HEK293 (cell line): ENCODE data around the gene MED6.

ENCODE experiments used
- FEZF1 ChIP-seq: fragments of 450-650 bp; formaldehyde crosslinking; IDR thresholded peaks from 2 replicates; pipeline ENCODE4 v1.5.1; 2016; ENCODE audit warnings: missing biosample characterization, missing genetic modification characterization
- GLIS2 ChIP-seq: fragments of 450-650 bp; formaldehyde crosslinking; IDR thresholded peaks from 2 replicates; pipeline ENCODE4 v1.5.1; 2016; ENCODE audit warnings: missing biosample characterization, missing genetic modification characterization
- HOXA7 ChIP-seq: sonication (generic); formaldehyde crosslinking; IDR thresholded peaks from 2 replicates; pipeline ENCODE4 v1.8.1; 2022; ENCODE audit warnings: missing genetic modification reagents, borderline replicate concordance
- TF ChIP-seq, protein P1 (sequence below): fragments of 450-650 bp; formaldehyde crosslinking; IDR thresholded peaks from 2 replicates; pipeline ENCODE4 v1.5.1; 2016; ENCODE audit warnings: missing biosample characterization, missing genetic modification characterization

DNA sequence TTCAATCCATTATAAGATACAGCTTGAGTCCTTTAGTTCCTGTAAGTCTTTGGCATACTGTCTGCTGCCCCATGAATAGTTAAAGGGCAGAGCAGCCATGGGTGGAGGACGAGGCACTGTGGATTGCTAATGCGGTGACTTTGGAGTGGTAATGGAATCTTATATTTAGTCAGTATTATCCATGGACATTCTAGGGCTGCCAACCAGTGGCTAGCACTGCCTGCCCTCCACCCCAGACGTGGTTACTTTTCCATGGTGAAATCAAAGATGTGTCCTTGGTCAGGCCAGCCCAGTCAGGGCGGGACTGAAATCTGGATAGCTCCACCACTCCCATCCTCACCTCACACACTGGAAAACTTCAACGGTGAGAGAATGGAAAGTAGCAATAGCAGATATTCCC is 43.5 kb upstream of the MED6 start:
- TF ChIP-seq, protein P1, sequence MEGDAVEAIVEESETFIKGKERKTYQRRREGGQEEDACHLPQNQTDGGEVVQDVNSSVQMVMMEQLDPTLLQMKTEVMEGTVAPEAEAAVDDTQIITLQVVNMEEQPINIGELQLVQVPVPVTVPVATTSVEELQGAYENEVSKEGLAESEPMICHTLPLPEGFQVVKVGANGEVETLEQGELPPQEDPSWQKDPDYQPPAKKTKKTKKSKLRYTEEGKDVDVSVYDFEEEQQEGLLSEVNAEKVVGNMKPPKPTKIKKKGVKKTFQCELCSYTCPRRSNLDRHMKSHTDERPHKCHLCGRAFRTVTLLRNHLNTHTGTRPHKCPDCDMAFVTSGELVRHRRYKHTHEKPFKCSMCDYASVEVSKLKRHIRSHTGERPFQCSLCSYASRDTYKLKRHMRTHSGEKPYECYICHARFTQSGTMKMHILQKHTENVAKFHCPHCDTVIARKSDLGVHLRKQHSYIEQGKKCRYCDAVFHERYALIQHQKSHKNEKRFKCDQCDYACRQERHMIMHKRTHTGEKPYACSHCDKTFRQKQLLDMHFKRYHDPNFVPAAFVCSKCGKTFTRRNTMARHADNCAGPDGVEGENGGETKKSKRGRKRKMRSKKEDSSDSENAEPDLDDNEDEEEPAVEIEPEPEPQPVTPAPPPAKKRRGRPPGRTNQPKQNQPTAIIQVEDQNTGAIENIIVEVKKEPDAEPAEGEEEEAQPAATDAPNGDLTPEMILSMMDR = no peak
- TF ChIP-seq FEZF1 (tag by site-specific recombination) (no peak), HOXA7 (CRISPR knock-in tag) (no peak), GLIS2 (tag by site-specific recombination) (no peak)
